Measurements from ENCODE around the gene DNMT3A. TPM values are rescaled to one million over a fixed set of nuclear protein-coding genes. Genes with fewer than 3 reads are reported as not detected.

The DNMT3A gene
- total RNA-seq, 3 donors from 2014 or later (not counting 1 experiment from before 2014, with no cell fraction given): 36.3 to 60.7 (median 45.2) TPM

GRCh38 chr2:25340181-25340921, 1.4 kb downstream of the DNMT3A start:
- Histone ChIP-seq H3K27me3 (ENCODE audit: control insufficient read depth, insufficient read depth, low read length) (no peaks in the 10 kb centered on the region), H3K9me3 (ENCODE audit: control insufficient read depth, insufficient read depth, low read length) (no peaks in the 10 kb centered on the region), H3K27ac (ENCODE audit: low read length) (no peak overlapping the region), H3K36me3 (ENCODE audit: control insufficient read depth, insufficient read depth, low read length) (no peaks in the 10 kb centered on the region), H3K4me1 (ENCODE audit: control insufficient read depth, insufficient read depth, low read length) (peaks cover 49% of the 10 kb centered on the region), H3K4me3 (ENCODE audit: low read length) (peak overlapping the region; percentile 34)
- intact Hi-C loops (cut with micrococcal nuclease): loop anchor here (5.0 kb wide), 1 partner anchor 33 kb away; no protein-coding TSS in a partner anchor
- no peaks in the 10 kb centered on the region for H3K27me3 Mint-ChIP-seq (ENCODE audit: low read depth in 2 of 2)
- WGBS (ENCODE audit: insufficient coverage): 11% methylated on average over 73 of the region's 73 CpGs
- peak in 1 of 2 donors; percentile 47 for DNase-seq
- no peak for TF ChIP-seq CTCF (IDR thresholded peaks at IDR 0.05)
- no peaks in the 10 kb centered on the region for H3K36me3 Mint-ChIP-seq
- no peaks in the 10 kb centered on the region for H3K9me3 Mint-ChIP-seq
- peak overlapping the region; percentile 77 for H3K4me3 Mint-ChIP-seq
- peaks cover 24 to 39% of the 10 kb centered on the region in 2 donors for H3K4me1 Mint-ChIP-seq
- peak overlapping the region in 1 of 2 donors; percentile 58 for H3K27ac Mint-ChIP-seq
- no peak for ATAC-seq

DNA sequence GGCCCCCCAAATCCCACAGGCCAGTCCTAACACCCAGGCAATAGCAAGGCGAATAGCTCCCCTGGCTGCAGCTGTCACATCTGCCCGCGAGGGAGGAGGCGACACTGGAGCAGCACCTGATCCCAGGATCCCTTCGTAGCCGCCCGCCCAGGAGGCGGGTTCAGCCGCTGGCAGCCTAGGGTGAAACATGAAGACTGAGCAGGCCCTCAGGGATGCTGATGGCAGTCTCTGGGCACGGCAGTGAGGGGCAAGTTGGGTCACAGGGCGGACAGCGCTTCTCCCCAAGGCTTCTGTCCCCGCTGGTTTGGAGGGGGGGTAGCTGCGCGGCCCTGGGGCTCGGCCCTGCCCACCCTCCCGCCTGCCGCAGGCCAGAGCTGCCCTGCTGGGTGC, 1.9 kb downstream of the DNMT3A start:
- Histone ChIP-seq H3K27me3 (ENCODE audit: control insufficient read depth, insufficient read depth, low read length) (no peaks in the 10 kb centered on the region), H3K36me3 (ENCODE audit: control insufficient read depth, insufficient read depth, low read length) (no peaks in the 10 kb centered on the region), H3K27ac (ENCODE audit: low read length) (no peak overlapping the region), H3K4me3 (ENCODE audit: low read length) (no peak overlapping the region), H3K4me1 (ENCODE audit: control insufficient read depth, insufficient read depth, low read length) (peaks cover 52% of the 10 kb centered on the region), H3K9me3 (ENCODE audit: control insufficient read depth, insufficient read depth, low read length) (no peaks in the 10 kb centered on the region)
- Mint-ChIP-seq H3K4me3 (peak overlapping the region; percentile 76), H3K4me1 (peaks cover 30 to 45% of the 10 kb centered on the region in 2 donors), H3K27me3 (ENCODE audit: low read depth in 2 of 2) (no peaks in the 10 kb centered on the region), H3K9me3 (no peaks in the 10 kb centered on the region), H3K36me3 (no peaks in the 10 kb centered on the region), H3K27ac (peak overlapping the region; percentile 1 to 58)
- peak in 1 of 2 donors; percentile 51 for DNase-seq
- no peak for ATAC-seq
- TF ChIP-seq CTCF (IDR thresholded peaks at IDR 0.05): no peak
- intact Hi-C loops (cut with micrococcal nuclease): loop anchor here (5.0 kb wide), 1 partner anchor 32 kb away; no protein-coding TSS in a partner anchor
- WGBS (ENCODE audit: insufficient coverage): 88% methylated on average over 18 of the region's 18 CpGs

- H3K27me3 ChIP-seq (ENCODE audit: control insufficient read depth, insufficient read depth, low read length): no peaks in the 10 kb centered on the region
- Mint-ChIP-seq H3K4me3 (peak overlapping the region; percentile 76), H3K36me3 (no peaks in the 10 kb centered on the region), H3K4me1 (peaks cover 35 to 50% of the 10 kb centered on the region in 2 donors), H3K27me3 (ENCODE audit: low read depth in 2 of 2) (no peaks in the 10 kb centered on the region), H3K27ac (peak overlapping the region; percentile 1 to 58), H3K9me3 (no peaks in the 10 kb centered on the region)
- DNase-seq (peak in 1 of 2 donors; percentile 25), ATAC-seq (no peak)
- H3K36me3 ChIP-seq (ENCODE audit: control insufficient read depth, insufficient read depth, low read length): no peaks in the 10 kb centered on the region
- no peak overlapping the region for H3K4me3 ChIP-seq (ENCODE audit: low read length)
- H3K4me1 ChIP-seq (ENCODE audit: control insufficient read depth, insufficient read depth, low read length): peaks cover 56% of the 10 kb centered on the region
- no peak overlapping the region for H3K27ac ChIP-seq (ENCODE audit: low read length)
- no peak for TF ChIP-seq CTCF (IDR thresholded peaks at IDR 0.05)
- intact Hi-C loops (cut with micrococcal nuclease): no loop called here
- H3K9me3 ChIP-seq (ENCODE audit: control insufficient read depth, insufficient read depth, low read length): no peaks in the 10 kb centered on the region
- 93% methylated on average over 8 of the region's 8 CpGs for WGBS (ENCODE audit: insufficient coverage)
Observed at GRCh38 chr2:25339211-25339674, 2.5 kb downstream of the DNMT3A start.

Measured in natural killer cell (primary cell).